ENCODE data around the gene ABL1.

Gene ABL1

GRCh38 chr9:130891688-130892476, 56.8 kb downstream of the ABL1 start:
- DNase-seq (ENCODE audit: low read depth) = no peak

- no peak for DNase-seq (ENCODE audit: low read depth)
Measured at GRCh38 chr9:130892477-130893304, 57.6 kb downstream of the ABL1 start.

GRCh38 chr9:130893341-130894101, 58.5 kb downstream of the ABL1 start:
- DNase-seq (ENCODE audit: low read depth) = no peak

GRCh38 chr9:130894546-130894945, 59.5 kb downstream of the ABL1 start:
- DNase-seq (ENCODE audit: low read depth) = no peak

GRCh38 chr9:130895038-130895437, 60.0 kb downstream of the ABL1 start:
- no peak for DNase-seq (ENCODE audit: low read depth)

GRCh38 chr9:130895481-130896232, 60.6 kb downstream of the ABL1 start:
- DNase-seq (ENCODE audit: low read depth) = no peak

- DNase-seq (ENCODE audit: low read depth) = no peak
Measured at GRCh38 chr9:130896233-130897014, 61.4 kb downstream of the ABL1 start, which contains the start of gene QRFP. Gene QRFP (minus strand): TSS chr9:130896812. CDS start chr9:130893838, 2,974 bp downstream.

- no peak for DNase-seq (ENCODE audit: low read depth)
Measured at GRCh38 chr9:130897105-130897751, 62.2 kb downstream of the ABL1 start.

GRCh38 chr9:130897848-130898551, 62.9 kb downstream of the ABL1 start:
- DNase-seq (ENCODE audit: low read depth) = no peak

- no peak for DNase-seq (ENCODE audit: low read depth)
Measured at GRCh38 chr9:130898552-130898852, 63.4 kb downstream of the ABL1 start.

GRCh38 chr9:130899051-130899748, 64.1 kb downstream of the ABL1 start:
- DNase-seq (ENCODE audit: low read depth) = no peak

GRCh38 chr9:130900701-130901497, 65.8 kb downstream of the ABL1 start:
- DNase-seq (ENCODE audit: low read depth) = no peak

GRCh38 chr9:130901498-130902203, 66.6 kb downstream of the ABL1 start:
- no peak for DNase-seq (ENCODE audit: low read depth)

- DNase-seq (ENCODE audit: low read depth) = no peak
Measured at GRCh38 chr9:130902204-130903185, 67.4 kb downstream of the ABL1 start.

GRCh38 chr9:130903194-130904069, 68.4 kb downstream of the ABL1 start:
- DNase-seq (ENCODE audit: low read depth) = no peak

Measured in non-pigmented ciliary epithelial cell (primary cell).